ENCODE data around the gene ELF1. TPM values are rescaled to one million over a fixed set of nuclear protein-coding genes. Genes with fewer than 3 reads are reported as not detected.
"Not testable (repeated sequence)": the region's sequence is repeated elsewhere in the genome, so short reads cannot be mapped to it uniquely, and the experiment has no call there.

Gene ELF1
- total and polyA plus RNA-seq, 7 experiments from 2014 or later, result 117 to 193 (median 169) TPM

- H3K4me3 Mint-ChIP-seq, result peak overlapping the region in 7 of 10 donors; percentile 91 to 100 (median 98)
- H3K4me3 ChIP-seq (ENCODE audit: low read length); ATAC-seq; H3K27me3 ChIP-seq (ENCODE audit: control insufficient read depth in 2 of 2, insufficient read depth in 2 of 2, low read length in 2 of 2); H3K4me1 ChIP-seq (ENCODE audit: control insufficient read depth in 2 of 2, insufficient read depth in 2 of 2, low read length in 2 of 2); DNase-seq; H3K27ac ChIP-seq (ENCODE audit: low read depth, low read length); H3K9me3 ChIP-seq (ENCODE audit: control insufficient read depth in 2 of 3, low read length in 3 of 3); POLR2A ChIA-PET; H3K9me3 Mint-ChIP-seq; H3K36me3 ChIP-seq (ENCODE audit: control insufficient read depth in 2 of 3, insufficient read depth in 3 of 3, low read length in 3 of 3); H3K27me3 Mint-ChIP-seq: not testable (repeated sequence)
- peaks cover 0 to 11% (median 0%) of the 10 kb centered on the region in 5 donors for H3K36me3 Mint-ChIP-seq
- CTCF ChIA-PET, result interaction anchor here (0.6 to 1.1 kb wide), 2 partner anchors 105 to 166 kb away, joined by 3 read pairs; no protein-coding TSS in a partner anchor
- H3K27ac Mint-ChIP-seq, result peak overlapping the region in 2 of 9 donors; percentile 23 to 96
- peaks cover 26 to 55% (median 44%) of the 10 kb centered on the region in 7 donors for H3K4me1 Mint-ChIP-seq
- intact Hi-C loops (cut with micrococcal nuclease), result loop anchor here (2.0 to 10.0 kb wide), 8 partner anchors 65 to 1885 kb away; partner anchors contain the start of genes FOXO1 (in 1 of the 2), KBTBD6 (in 1 of the 2), MRPS31 (in 1 of the 2) and MTRF1 (in 1 of the 2)
Measured at GRCh38 chr13:40919901-40920300, 99.2 kb downstream of the ELF1 start.

GRCh38 chr13:40916207-40916998, 102.7 kb downstream of the ELF1 start:
- Mint-ChIP-seq H3K27me3 (no peaks in the 10 kb centered on the region), H3K36me3 (peaks cover 0 to 16% (median 0%) of the 10 kb centered on the region in 5 donors), H3K4me3 (no peak overlapping the region), H3K9me3 (peaks cover 0 to 2% (median 0%) of the 10 kb centered on the region in 11 donors), H3K27ac (peak overlapping the region in 1 of 9 donors; percentile 10), H3K4me1 (peaks cover 23 to 52% (median 44%) of the 10 kb centered on the region in 7 donors)
- ChIA-PET CTCF (no interaction called here), POLR2A (no interaction called here)
- Histone ChIP-seq H3K27ac (ENCODE audit: low read depth, low read length) (no peak overlapping the region), H3K36me3 (ENCODE audit: control insufficient read depth in 2 of 3, insufficient read depth in 3 of 3, low read length in 3 of 3) (no peaks in the 10 kb centered on the region), H3K4me3 (ENCODE audit: low read length) (no peak overlapping the region), H3K9me3 (ENCODE audit: control insufficient read depth in 2 of 3, low read length in 3 of 3) (no peaks in the 10 kb centered on the region), H3K27me3 (ENCODE audit: control insufficient read depth in 2 of 2, insufficient read depth in 2 of 2, low read length in 2 of 2) (no peaks in the 10 kb centered on the region), H3K4me1 (ENCODE audit: control insufficient read depth in 2 of 2, insufficient read depth in 2 of 2, low read length in 2 of 2) (peaks cover 0 to 8% of the 10 kb centered on the region in 2 donors)
- DNase-seq (no peak), ATAC-seq (no peak)
- intact Hi-C loops (cut with micrococcal nuclease), result no loop called here

GRCh38 chr13:40914863-40915262, 104.3 kb downstream of the ELF1 start:
- H3K36me3 ChIP-seq (ENCODE audit: control insufficient read depth in 2 of 3, insufficient read depth in 3 of 3, low read length in 3 of 3); H3K9me3 Mint-ChIP-seq; H3K27me3 Mint-ChIP-seq; DNase-seq; H3K4me1 ChIP-seq (ENCODE audit: control insufficient read depth in 2 of 2, insufficient read depth in 2 of 2, low read length in 2 of 2); POLR2A ChIA-PET; H3K27me3 ChIP-seq (ENCODE audit: control insufficient read depth in 2 of 2, insufficient read depth in 2 of 2, low read length in 2 of 2); intact Hi-C loops (cut with micrococcal nuclease); H3K4me3 ChIP-seq (ENCODE audit: low read length); ATAC-seq; CTCF ChIA-PET; H3K9me3 ChIP-seq (ENCODE audit: control insufficient read depth in 2 of 3, low read length in 3 of 3); H3K27ac Mint-ChIP-seq; H3K27ac ChIP-seq (ENCODE audit: low read depth, low read length); H3K4me3 Mint-ChIP-seq: not testable (repeated sequence)
- peaks cover 0 to 16% (median 0%) of the 10 kb centered on the region in 5 donors for H3K36me3 Mint-ChIP-seq
- H3K4me1 Mint-ChIP-seq, result peaks cover 17 to 45% (median 32%) of the 10 kb centered on the region in 7 donors

- peaks cover 0 to 5% of the 10 kb centered on the region in 2 donors for H3K4me1 ChIP-seq (ENCODE audit: control insufficient read depth in 2 of 2, insufficient read depth in 2 of 2, low read length in 2 of 2)
- Mint-ChIP-seq H3K27ac (peak overlapping the region in 1 of 9 donors; percentile 33), H3K27me3 (no peaks in the 10 kb centered on the region), H3K4me1 (peaks cover 10 to 38% (median 21%) of the 10 kb centered on the region in 7 donors), H3K9me3 (no peaks in the 10 kb centered on the region), H3K4me3 (no peak overlapping the region), H3K36me3 (peaks cover 0 to 7% (median 0%) of the 10 kb centered on the region in 5 donors)
- DNase-seq (no peak), ATAC-seq (no peak)
- ChIA-PET CTCF (no interaction called here), POLR2A (no interaction called here)
- H3K9me3 ChIP-seq (ENCODE audit: control insufficient read depth in 2 of 3, low read length in 3 of 3), result no peaks in the 10 kb centered on the region
- no peak overlapping the region for H3K4me3 ChIP-seq (ENCODE audit: low read length)
- no peaks in the 10 kb centered on the region for H3K36me3 ChIP-seq (ENCODE audit: control insufficient read depth in 2 of 3, insufficient read depth in 3 of 3, low read length in 3 of 3)
- H3K27ac ChIP-seq (ENCODE audit: low read depth, low read length), result no peak overlapping the region
- intact Hi-C loops (cut with micrococcal nuclease), result no loop called here
- no peaks in the 10 kb centered on the region for H3K27me3 ChIP-seq (ENCODE audit: control insufficient read depth in 2 of 2, insufficient read depth in 2 of 2, low read length in 2 of 2)
Measured at GRCh38 chr13:40911341-40911740, 107.8 kb downstream of the ELF1 start.

GRCh38 chr13:40910324-40911050, 108.6 kb downstream of the ELF1 start:
- no peak for ATAC-seq
- CTCF ChIA-PET, result no interaction called here

GRCh38 chr13:40909541-40910200, 109.4 kb downstream of the ELF1 start:
- H3K9me3 ChIP-seq (ENCODE audit: control insufficient read depth in 2 of 3, low read length in 3 of 3); H3K4me1 ChIP-seq (ENCODE audit: control insufficient read depth in 2 of 2, insufficient read depth in 2 of 2, low read length in 2 of 2); H3K36me3 ChIP-seq (ENCODE audit: control insufficient read depth in 2 of 3, insufficient read depth in 3 of 3, low read length in 3 of 3); POLR2A ChIA-PET; H3K27me3 Mint-ChIP-seq; DNase-seq; H3K4me3 Mint-ChIP-seq; H3K27me3 ChIP-seq (ENCODE audit: control insufficient read depth in 2 of 2, insufficient read depth in 2 of 2, low read length in 2 of 2); intact Hi-C loops (cut with micrococcal nuclease); ATAC-seq; CTCF ChIA-PET; H3K27ac ChIP-seq (ENCODE audit: low read depth, low read length); H3K36me3 Mint-ChIP-seq; H3K9me3 Mint-ChIP-seq; H3K4me3 ChIP-seq (ENCODE audit: low read length): not testable (repeated sequence)
- peaks cover 2 to 25% (median 13%) of the 10 kb centered on the region in 7 donors for H3K4me1 Mint-ChIP-seq
- peak overlapping the region in 1 of 9 donors; percentile 34 for H3K27ac Mint-ChIP-seq

More at GRCh38 chr13:40910324-40911050, 108.6 kb downstream of the ELF1 start:
- no peak overlapping the region for H3K27ac Mint-ChIP-seq
- Histone ChIP-seq H3K27me3 (ENCODE audit: control insufficient read depth in 2 of 2, insufficient read depth in 2 of 2, low read length in 2 of 2) (no peaks in the 10 kb centered on the region), H3K9me3 (ENCODE audit: control insufficient read depth in 2 of 3, low read length in 3 of 3) (no peaks in the 10 kb centered on the region), H3K36me3 (ENCODE audit: control insufficient read depth in 2 of 3, insufficient read depth in 3 of 3, low read length in 3 of 3) (no peaks in the 10 kb centered on the region), H3K4me3 (ENCODE audit: low read length) (no peak overlapping the region), H3K4me1 (ENCODE audit: control insufficient read depth in 2 of 2, insufficient read depth in 2 of 2, low read length in 2 of 2) (peaks cover 0 to 5% of the 10 kb centered on the region in 2 donors), H3K27ac (ENCODE audit: low read depth, low read length) (no peak overlapping the region)
- H3K4me1 Mint-ChIP-seq, result peaks cover 5 to 32% (median 16%) of the 10 kb centered on the region in 7 donors
- H3K36me3 Mint-ChIP-seq, result peaks cover 0 to 7% (median 0%) of the 10 kb centered on the region in 5 donors
- intact Hi-C loops (cut with micrococcal nuclease), result no loop called here
- H3K4me3 Mint-ChIP-seq, result no peak overlapping the region
- POLR2A ChIA-PET, result no interaction called here
- no peak for DNase-seq
- no peaks in the 10 kb centered on the region for H3K9me3 Mint-ChIP-seq
- no peaks in the 10 kb centered on the region for H3K27me3 Mint-ChIP-seq

All from naive thymus-derived CD4-positive, alpha-beta T cell (primary cell).